Measurements from ENCODE around the gene PTGDR2. TPM values are rescaled to one million over a fixed set of nuclear protein-coding genes. Genes with fewer than 3 reads are reported as not detected.
A peak's percentile ranks its signal among the peaks of the same experiment; 100 is the strongest.

PTGDR2 gene
- total RNA-seq, 4 donors from 2014 or later, result 0.37 to 2.2 (median 0.58) TPM

GRCh38 chr11:60899046-60899936, 43.5 kb upstream of the PTGDR2 start:
- Histone ChIP-seq H3K4me1 (peaks cover 0 to 18% (median under 1%) of the 10 kb centered on the region in 3 donors), H3K4me3 (no peak overlapping the region), H3K36me3 (peaks cover 8 to 95% of the 10 kb centered on the region in 2 donors), H3K9me3 (no peaks in the 10 kb centered on the region), H3K27ac (no peak overlapping the region), H3K27me3 (no peaks in the 10 kb centered on the region)
- TF ChIP-seq EP300 (IDR thresholded peaks at IDR 0.05) (no peak), POLR2A (IDR thresholded peaks at IDR 0.05) (no peak), POLR2AphosphoS5 (IDR thresholded peaks at IDR 0.05) (no peak), CTCF (IDR thresholded peaks at IDR 0.05) (peak; percentile 89 to 97 (median 92))
- WGBS, 2 donors (ENCODE audit: low coverage in 1 of 2), result 34 to 54% methylated on average over 7 to 12 of the region's 12 CpGs
- peak; percentile 68 for ATAC-seq

GRCh38 chr11:60897496-60897895, 41.7 kb upstream of the PTGDR2 start:
- Histone ChIP-seq H3K4me1 (peaks cover 0 to 5% (median 0%) of the 10 kb centered on the region in 3 donors), H3K27me3 (no peaks in the 10 kb centered on the region), H3K27ac (no peak overlapping the region), H3K36me3 (peaks cover 8 to 100% of the 10 kb centered on the region in 2 donors), H3K4me3 (no peak overlapping the region), H3K9me3 (no peaks in the 10 kb centered on the region)
- no peak for ATAC-seq
- no peak for TF ChIP-seq POLR2AphosphoS5 (IDR thresholded peaks at IDR 0.05)
- no peak for TF ChIP-seq CTCF (IDR thresholded peaks at IDR 0.05)
- no peak for TF ChIP-seq EP300 (IDR thresholded peaks at IDR 0.05)
- TF ChIP-seq POLR2A (IDR thresholded peaks at IDR 0.05), result no peak
- 83 to 90% methylated on average over 2 to 4 of the region's 4 CpGs for WGBS, 2 donors (ENCODE audit: low coverage in 1 of 2)

GRCh38 chr11:60895687-60896086, 39.9 kb upstream of the PTGDR2 start:
- TF ChIP-seq POLR2AphosphoS5 (IDR thresholded peaks at IDR 0.05), result no peak
- no peak for TF ChIP-seq CTCF (IDR thresholded peaks at IDR 0.05)
- TF ChIP-seq POLR2A (IDR thresholded peaks at IDR 0.05), result no peak
- no peak for TF ChIP-seq EP300 (IDR thresholded peaks at IDR 0.05)
- no peak for ATAC-seq
- 65% methylated on average over 5 of the region's 5 CpGs; no CpG with 5 or more reads in 1 of the 2 donors for WGBS, 2 donors (ENCODE audit: low coverage in 1 of 2)
- Histone ChIP-seq H3K36me3 (peaks cover 8 to 99% of the 10 kb centered on the region in 2 donors), H3K27me3 (no peaks in the 10 kb centered on the region), H3K9me3 (no peaks in the 10 kb centered on the region), H3K4me1 (peaks cover 0 to 5% (median 0%) of the 10 kb centered on the region in 3 donors), H3K4me3 (no peak overlapping the region), H3K27ac (no peak overlapping the region)

GRCh38 chr11:60891103-60891741, 35.5 kb upstream of the PTGDR2 start:
- Histone ChIP-seq H3K4me1 (no peaks in the 10 kb centered on the region), H3K36me3 (peaks cover 0 to 82% of the 10 kb centered on the region in 2 donors), H3K27ac (no peak overlapping the region), H3K27me3 (no peaks in the 10 kb centered on the region), H3K9me3 (no peaks in the 10 kb centered on the region), H3K4me3 (no peak overlapping the region)
- 40 to 87% methylated on average over 1 to 7 of the region's 7 CpGs for WGBS, 2 donors (ENCODE audit: low coverage in 1 of 2)
- no peak for TF ChIP-seq POLR2A (IDR thresholded peaks at IDR 0.05)
- TF ChIP-seq POLR2AphosphoS5 (IDR thresholded peaks at IDR 0.05), result no peak
- TF ChIP-seq CTCF (IDR thresholded peaks at IDR 0.05), result no peak
- no peak for TF ChIP-seq EP300 (IDR thresholded peaks at IDR 0.05)
- no peak for ATAC-seq

Measured in gastroesophageal sphincter (tissue), 4 donors.